Adrenal gland (tissue), 5 donors: ENCODE data around the gene SLC3A2.

Experiments
- POLR2A ChIP-seq, 2 donors: fragments of 450-650 bp; IDR thresholded peaks; one replicate each; pipeline ENCODE4 v1.6.1; 2017; ENCODE audit warnings: antibody characterized with exemption in 2 of 2, mild to moderate bottlenecking in 2 of 2, moderate library complexity in 1 of 2
- TF ChIP-seq, protein P1 (sequence below), 6 experiments: fragments of 450-650 bp in 4 of 6; fragments of 200-600 bp in 2 of 6; sonication (generic) in 1 of 6; IDR thresholded peaks; 1 replicate in 5 of 6; 2 replicates in 1 of 6; pipeline versions ENCODE4 v1.5.1 to v1.8.0; 2016 to 2021; ENCODE audit warnings: antibody characterized with exemption in 6 of 6, mild to moderate bottlenecking in 2 of 6, moderate library complexity in 1 of 6
- donor health status: DM: no; HTN: no; CAD: no.

- TF ChIP-seq, protein P1, sequence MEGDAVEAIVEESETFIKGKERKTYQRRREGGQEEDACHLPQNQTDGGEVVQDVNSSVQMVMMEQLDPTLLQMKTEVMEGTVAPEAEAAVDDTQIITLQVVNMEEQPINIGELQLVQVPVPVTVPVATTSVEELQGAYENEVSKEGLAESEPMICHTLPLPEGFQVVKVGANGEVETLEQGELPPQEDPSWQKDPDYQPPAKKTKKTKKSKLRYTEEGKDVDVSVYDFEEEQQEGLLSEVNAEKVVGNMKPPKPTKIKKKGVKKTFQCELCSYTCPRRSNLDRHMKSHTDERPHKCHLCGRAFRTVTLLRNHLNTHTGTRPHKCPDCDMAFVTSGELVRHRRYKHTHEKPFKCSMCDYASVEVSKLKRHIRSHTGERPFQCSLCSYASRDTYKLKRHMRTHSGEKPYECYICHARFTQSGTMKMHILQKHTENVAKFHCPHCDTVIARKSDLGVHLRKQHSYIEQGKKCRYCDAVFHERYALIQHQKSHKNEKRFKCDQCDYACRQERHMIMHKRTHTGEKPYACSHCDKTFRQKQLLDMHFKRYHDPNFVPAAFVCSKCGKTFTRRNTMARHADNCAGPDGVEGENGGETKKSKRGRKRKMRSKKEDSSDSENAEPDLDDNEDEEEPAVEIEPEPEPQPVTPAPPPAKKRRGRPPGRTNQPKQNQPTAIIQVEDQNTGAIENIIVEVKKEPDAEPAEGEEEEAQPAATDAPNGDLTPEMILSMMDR (IDR thresholded peaks at IDR 0.05): no peak
- no peak for TF ChIP-seq POLR2A (IDR thresholded peaks at IDR 0.05)
Measured at GRCh38 chr11:62898027-62898426, 17.3 kb downstream of the SLC3A2 start.
